ENCODE data around the gene NFAT5.

NFAT5 gene

DNA sequence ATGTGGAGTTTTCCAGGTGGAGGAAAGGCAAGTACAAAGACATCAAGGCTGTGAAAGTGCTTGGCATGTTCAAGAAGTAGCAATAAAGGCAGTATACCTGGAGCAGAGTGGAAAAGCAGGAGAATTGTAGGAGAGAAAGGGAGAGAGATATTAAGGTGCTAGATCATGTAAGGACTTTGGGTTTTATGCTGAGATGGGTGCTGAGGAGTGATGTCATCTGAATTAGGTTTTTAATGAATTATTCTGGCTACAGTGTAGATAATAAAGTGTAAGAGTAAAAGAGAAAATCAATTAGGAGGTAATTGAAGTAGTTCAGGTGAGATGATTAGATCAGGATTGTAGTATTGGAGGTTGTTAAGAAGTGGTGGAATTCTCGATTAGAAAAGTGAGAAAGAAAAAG, 34.0 kb downstream of the NFAT5 start:
- H3K4me1 ChIP-seq (ENCODE audit: control insufficient read depth, insufficient read depth, low read length): no peaks in the 10 kb centered on the region
- no peak overlapping the region for H3K4me3 ChIP-seq (ENCODE audit: low read depth, low read length)
- H3K9me3 ChIP-seq (ENCODE audit: control insufficient read depth, insufficient read depth, low read length): no peaks in the 10 kb centered on the region
- no peaks in the 10 kb centered on the region for H3K36me3 ChIP-seq (ENCODE audit: control insufficient read depth, insufficient read depth, low read length)
- no peak overlapping the region for H3K9ac ChIP-seq (ENCODE audit: low read depth, low read length)
- no peak overlapping the region for H3K27ac ChIP-seq (ENCODE audit: low read depth, low read length)
- H3K27me3 ChIP-seq (ENCODE audit: control insufficient read depth, insufficient read depth, low read length): no peaks in the 10 kb centered on the region

DNA sequence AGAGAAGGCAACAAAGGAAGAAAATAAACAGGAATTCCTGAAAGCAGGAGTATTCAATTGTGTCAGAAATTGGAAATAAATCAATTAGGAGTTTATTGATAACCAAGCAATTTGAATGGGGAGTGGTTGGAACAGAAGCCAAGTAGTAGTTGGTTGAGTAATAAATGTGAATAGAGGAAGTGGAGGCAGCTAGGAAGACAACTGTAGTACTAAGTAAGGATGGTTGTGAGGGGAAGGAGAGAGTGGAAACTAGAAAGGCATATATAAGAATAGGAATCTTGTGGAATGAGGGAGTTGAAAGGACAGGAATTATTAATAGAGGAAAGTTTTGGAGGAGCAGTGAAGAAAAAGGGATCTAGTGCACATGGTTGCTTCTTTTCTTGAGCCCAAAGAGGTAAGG, 34.4 kb downstream of the NFAT5 start:
- Histone ChIP-seq H3K27me3 (ENCODE audit: control insufficient read depth, insufficient read depth, low read length) (no peaks in the 10 kb centered on the region), H3K9me3 (ENCODE audit: control insufficient read depth, insufficient read depth, low read length) (no peaks in the 10 kb centered on the region)

DNA sequence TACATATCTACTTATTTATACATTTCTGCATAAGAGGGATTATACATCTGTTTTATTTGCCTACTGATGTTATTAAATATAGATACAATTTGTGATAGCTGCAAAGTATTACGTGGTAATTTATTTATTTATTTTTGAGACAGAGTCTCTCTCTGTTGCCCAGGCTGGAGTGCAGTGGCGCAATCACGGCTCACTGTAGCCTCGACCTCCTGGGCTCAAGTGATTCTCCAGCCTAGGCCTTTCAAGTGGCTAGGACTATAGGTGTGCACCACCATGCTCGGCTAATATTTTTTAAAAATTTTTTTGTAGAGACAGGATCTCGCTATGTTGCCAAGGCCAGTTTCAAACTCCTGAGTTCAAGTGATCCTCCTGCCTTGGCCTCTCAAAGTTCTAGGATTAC, 35.5 kb downstream of the NFAT5 start:
- H3K4me3 ChIP-seq (ENCODE audit: low read depth, low read length): no peak overlapping the region
- no peaks in the 10 kb centered on the region for H3K9me3 ChIP-seq (ENCODE audit: control insufficient read depth, insufficient read depth, low read length)
- no peaks in the 10 kb centered on the region for H3K27me3 ChIP-seq (ENCODE audit: control insufficient read depth, insufficient read depth, low read length)
- no peaks in the 10 kb centered on the region for H3K36me3 ChIP-seq (ENCODE audit: control insufficient read depth, insufficient read depth, low read length)
- no peak overlapping the region for H3K27ac ChIP-seq (ENCODE audit: low read depth, low read length)
- no peaks in the 10 kb centered on the region for H3K4me1 ChIP-seq (ENCODE audit: control insufficient read depth, insufficient read depth, low read length)
- no peak overlapping the region for H3K9ac ChIP-seq (ENCODE audit: low read depth, low read length)

More for the DNA sequence above, 34.4 kb downstream of the NFAT5 start:
- H3K36me3 ChIP-seq (ENCODE audit: control insufficient read depth, insufficient read depth, low read length): no peaks in the 10 kb centered on the region
- no peaks in the 10 kb centered on the region for H3K4me1 ChIP-seq (ENCODE audit: control insufficient read depth, insufficient read depth, low read length)
- no peak overlapping the region for H3K4me3 ChIP-seq (ENCODE audit: low read depth, low read length)
- H3K9ac ChIP-seq (ENCODE audit: low read depth, low read length): no peak overlapping the region
- H3K27ac ChIP-seq (ENCODE audit: low read depth, low read length): no peak overlapping the region

- no peaks in the 10 kb centered on the region for H3K27me3 ChIP-seq (ENCODE audit: control insufficient read depth, insufficient read depth, low read length)
- no peaks in the 10 kb centered on the region for H3K9me3 ChIP-seq (ENCODE audit: control insufficient read depth, insufficient read depth, low read length)
- H3K36me3 ChIP-seq (ENCODE audit: control insufficient read depth, insufficient read depth, low read length): no peaks in the 10 kb centered on the region
- no peak overlapping the region for H3K27ac ChIP-seq (ENCODE audit: low read depth, low read length)
- no peak overlapping the region for H3K9ac ChIP-seq (ENCODE audit: low read depth, low read length)
- peaks cover 19% of the 10 kb centered on the region for H3K4me1 ChIP-seq (ENCODE audit: control insufficient read depth, insufficient read depth, low read length)
- no peak overlapping the region for H3K4me3 ChIP-seq (ENCODE audit: low read depth, low read length)
Observed at GRCh38 chr16:69606985-69607384, 41.2 kb downstream of the NFAT5 start.

- Histone ChIP-seq H3K27me3 (ENCODE audit: control insufficient read depth, insufficient read depth, low read length) (no peaks in the 10 kb centered on the region), H3K9ac (ENCODE audit: low read depth, low read length) (no peak overlapping the region), H3K27ac (ENCODE audit: low read depth, low read length) (no peak overlapping the region), H3K9me3 (ENCODE audit: control insufficient read depth, insufficient read depth, low read length) (no peaks in the 10 kb centered on the region), H3K36me3 (ENCODE audit: control insufficient read depth, insufficient read depth, low read length) (no peaks in the 10 kb centered on the region), H3K4me1 (ENCODE audit: control insufficient read depth, insufficient read depth, low read length) (peaks cover 19% of the 10 kb centered on the region), H3K4me3 (ENCODE audit: low read depth, low read length) (no peak overlapping the region)
Observed at GRCh38 chr16:69607674-69608073, 41.9 kb downstream of the NFAT5 start.

DNA sequence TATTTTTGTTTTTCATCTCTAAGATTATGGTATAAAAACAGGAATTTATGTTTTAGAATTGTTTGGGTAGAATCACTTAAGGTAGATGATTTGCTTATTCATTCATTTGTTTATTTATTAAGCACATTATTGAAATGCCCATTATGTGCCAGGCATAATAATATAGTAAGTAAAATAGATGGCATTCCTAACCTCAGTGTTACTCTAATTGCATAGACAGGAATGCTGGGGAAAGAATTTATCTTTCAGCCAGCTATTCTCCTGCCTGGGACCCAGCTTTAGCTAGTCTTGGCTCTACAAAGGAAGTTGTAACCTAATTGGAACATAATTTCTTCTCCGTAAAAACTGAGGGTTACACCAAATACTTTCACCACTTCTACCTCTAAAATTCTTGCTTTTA, 44.6 kb downstream of the NFAT5 start:
- Histone ChIP-seq H3K4me3 (ENCODE audit: low read depth, low read length) (no peak overlapping the region), H3K9ac (ENCODE audit: low read depth, low read length) (no peak overlapping the region), H3K36me3 (ENCODE audit: control insufficient read depth, insufficient read depth, low read length) (no peaks in the 10 kb centered on the region), H3K27ac (ENCODE audit: low read depth, low read length) (no peak overlapping the region), H3K4me1 (ENCODE audit: control insufficient read depth, insufficient read depth, low read length) (peaks cover 19% of the 10 kb centered on the region), H3K9me3 (ENCODE audit: control insufficient read depth, insufficient read depth, low read length) (no peaks in the 10 kb centered on the region), H3K27me3 (ENCODE audit: control insufficient read depth, insufficient read depth, low read length) (no peaks in the 10 kb centered on the region)

DNA sequence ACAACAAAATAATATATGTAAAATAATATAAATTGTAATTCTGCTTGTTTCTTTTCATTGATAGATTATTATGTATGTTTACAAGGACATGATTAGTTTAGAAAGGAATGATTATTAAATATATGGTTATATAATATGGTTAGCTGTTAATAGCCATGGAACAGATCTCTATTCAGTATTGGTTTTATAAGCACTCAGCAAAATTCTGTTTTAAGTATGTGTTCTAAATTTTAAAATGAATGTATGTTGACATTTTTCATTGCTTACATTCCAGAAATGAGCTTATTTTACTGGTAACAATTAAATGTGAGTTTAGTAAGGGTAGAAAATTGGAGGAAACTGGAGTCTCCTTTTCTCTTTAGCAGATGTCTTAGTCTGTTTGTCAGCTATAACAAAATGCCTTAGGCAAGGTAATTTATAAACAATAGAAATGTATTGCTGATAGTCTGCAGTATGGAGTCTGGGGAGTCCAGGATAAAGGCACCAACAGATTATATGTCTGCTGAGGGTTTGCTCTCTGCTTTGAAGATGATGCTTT, 45.4 kb downstream of the NFAT5 start:
- Histone ChIP-seq H3K36me3 (ENCODE audit: control insufficient read depth, insufficient read depth, low read length) (no peaks in the 10 kb centered on the region), H3K27ac (ENCODE audit: low read depth, low read length) (no peak overlapping the region), H3K4me1 (ENCODE audit: control insufficient read depth, insufficient read depth, low read length) (peaks cover 19% of the 10 kb centered on the region), H3K9me3 (ENCODE audit: control insufficient read depth, insufficient read depth, low read length) (no peaks in the 10 kb centered on the region), H3K27me3 (ENCODE audit: control insufficient read depth, insufficient read depth, low read length) (no peaks in the 10 kb centered on the region), H3K4me3 (ENCODE audit: low read depth, low read length) (no peak overlapping the region), H3K9ac (ENCODE audit: low read depth, low read length) (no peak overlapping the region)

- H3K27ac ChIP-seq (ENCODE audit: low read depth, low read length): no peak overlapping the region
- H3K36me3 ChIP-seq (ENCODE audit: control insufficient read depth, insufficient read depth, low read length): no peaks in the 10 kb centered on the region
- no peak overlapping the region for H3K4me3 ChIP-seq (ENCODE audit: low read depth, low read length)
- no peak overlapping the region for H3K9ac ChIP-seq (ENCODE audit: low read depth, low read length)
- no peaks in the 10 kb centered on the region for H3K9me3 ChIP-seq (ENCODE audit: control insufficient read depth, insufficient read depth, low read length)
- peaks cover 19% of the 10 kb centered on the region for H3K4me1 ChIP-seq (ENCODE audit: control insufficient read depth, insufficient read depth, low read length)
- no peaks in the 10 kb centered on the region for H3K27me3 ChIP-seq (ENCODE audit: control insufficient read depth, insufficient read depth, low read length)
Observed at GRCh38 chr16:69613378-69614154, 47.8 kb downstream of the NFAT5 start.

DNA sequence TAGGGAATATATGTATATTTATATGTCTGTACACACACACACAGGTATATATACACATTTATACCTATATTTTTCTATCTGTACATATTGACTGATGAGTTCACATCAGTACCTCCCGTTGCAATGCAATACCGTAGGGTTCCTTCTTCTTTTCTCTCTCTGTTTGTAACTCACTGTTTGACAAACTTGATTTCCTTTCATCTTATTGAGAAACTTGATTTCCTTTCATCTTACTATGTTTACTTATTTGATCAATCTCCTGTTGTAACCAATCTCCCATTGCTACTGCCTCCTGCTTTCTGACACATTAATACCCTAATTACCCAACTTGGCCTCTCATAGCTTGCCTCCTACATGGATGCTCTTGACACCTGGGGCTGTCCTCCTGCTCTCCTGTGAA, 49.8 kb downstream of the NFAT5 start:
- Histone ChIP-seq H3K4me1 (ENCODE audit: control insufficient read depth, insufficient read depth, low read length) (peaks cover 10% of the 10 kb centered on the region), H3K27ac (ENCODE audit: low read depth, low read length) (no peak overlapping the region), H3K9me3 (ENCODE audit: control insufficient read depth, insufficient read depth, low read length) (no peaks in the 10 kb centered on the region), H3K9ac (ENCODE audit: low read depth, low read length) (no peak overlapping the region), H3K36me3 (ENCODE audit: control insufficient read depth, insufficient read depth, low read length) (no peaks in the 10 kb centered on the region), H3K27me3 (ENCODE audit: control insufficient read depth, insufficient read depth, low read length) (no peaks in the 10 kb centered on the region), H3K4me3 (ENCODE audit: low read depth, low read length) (no peak overlapping the region)

GRCh38 chr16:69616082-69616481, 50.3 kb downstream of the NFAT5 start:
- Histone ChIP-seq H3K27me3 (ENCODE audit: control insufficient read depth, insufficient read depth, low read length) (no peaks in the 10 kb centered on the region), H3K9me3 (ENCODE audit: control insufficient read depth, insufficient read depth, low read length) (no peaks in the 10 kb centered on the region), H3K36me3 (ENCODE audit: control insufficient read depth, insufficient read depth, low read length) (no peaks in the 10 kb centered on the region), H3K4me1 (ENCODE audit: control insufficient read depth, insufficient read depth, low read length) (peaks cover 5% of the 10 kb centered on the region; the same call in 1 of the 2 replicates), H3K27ac (ENCODE audit: low read depth, low read length) (no peak overlapping the region), H3K4me3 (ENCODE audit: low read depth, low read length) (no peak overlapping the region), H3K9ac (ENCODE audit: low read depth, low read length) (no peak overlapping the region)

- H3K27me3 ChIP-seq (ENCODE audit: control insufficient read depth, insufficient read depth, low read length): no peaks in the 10 kb centered on the region
- no peak overlapping the region for H3K27ac ChIP-seq (ENCODE audit: low read depth, low read length)
- no peak overlapping the region for H3K4me3 ChIP-seq (ENCODE audit: low read depth, low read length)
- no peak overlapping the region for H3K9ac ChIP-seq (ENCODE audit: low read depth, low read length)
- H3K9me3 ChIP-seq (ENCODE audit: control insufficient read depth, insufficient read depth, low read length): no peaks in the 10 kb centered on the region
- H3K4me1 ChIP-seq (ENCODE audit: control insufficient read depth, insufficient read depth, low read length): no peaks in the 10 kb centered on the region
- no peaks in the 10 kb centered on the region for H3K36me3 ChIP-seq (ENCODE audit: control insufficient read depth, insufficient read depth, low read length)
Observed at GRCh38 chr16:69618307-69618706, 52.5 kb downstream of the NFAT5 start.

All from HUES48 (cell line).